ENCODE results near the gene SESN2.

The SESN2 gene

GRCh38 chr1:28282426-28283407 lies 23.4 kb downstream of the SESN2 start:
- no peak for DNase-seq (ENCODE audit: low read depth)

GRCh38 chr1:28286111-28286510 lies 26.8 kb downstream of the SESN2 start:
- DNase-seq (ENCODE audit: low read depth), result no peak

GRCh38 chr1:28288487-28288886 lies 29.2 kb downstream of the SESN2 start:
- no peak for DNase-seq (ENCODE audit: low read depth)

- DNase-seq (ENCODE audit: low read depth), result no peak
Observed at GRCh38 chr1:28290851-28291250, 31.5 kb downstream of the SESN2 start.

GRCh38 chr1:28291711-28292110 lies 32.4 kb downstream of the SESN2 start:
- no peak for DNase-seq (ENCODE audit: low read depth)

GRCh38 chr1:28295936-28296335 lies 36.6 kb downstream of the SESN2 start:
- DNase-seq (ENCODE audit: low read depth), result no peak

GRCh38 chr1:28296401-28297261 lies 37.3 kb downstream of the SESN2 start:
- no peak for DNase-seq (ENCODE audit: low read depth)

GRCh38 chr1:28297826-28298225 lies 38.5 kb downstream of the SESN2 start:
- no peak for DNase-seq (ENCODE audit: low read depth)

GRCh38 chr1:28298438-28298837 lies 39.1 kb downstream of the SESN2 start:
- DNase-seq (ENCODE audit: low read depth), result no peak

GRCh38 chr1:28301368-28302174 lies 42.3 kb downstream of the SESN2 start:
- no peak for DNase-seq (ENCODE audit: low read depth)

GRCh38 chr1:28302247-28302646 lies 42.9 kb downstream of the SESN2 start:
- no peak for DNase-seq (ENCODE audit: low read depth)

GRCh38 chr1:28306301-28306949 lies 47.1 kb downstream of the SESN2 start:
- no peak for DNase-seq (ENCODE audit: low read depth)

- no peak for DNase-seq (ENCODE audit: low read depth)
Observed at GRCh38 chr1:28308750-28309149, 49.4 kb downstream of the SESN2 start.

- DNase-seq (ENCODE audit: low read depth), result no peak
Observed at GRCh38 chr1:28309702-28310101, 50.4 kb downstream of the SESN2 start.

- DNase-seq (ENCODE audit: low read depth), result no peak
Observed at GRCh38 chr1:28313702-28314546, 54.6 kb downstream of the SESN2 start.

- no peak for DNase-seq (ENCODE audit: low read depth)
Observed at GRCh38 chr1:28314547-28314941, 55.2 kb downstream of the SESN2 start.

- DNase-seq (ENCODE audit: low read depth), result no peak
Observed at GRCh38 chr1:28317014-28317413, 57.7 kb downstream of the SESN2 start.

GRCh38 chr1:28322194-28322593 lies 62.9 kb downstream of the SESN2 start:
- no peak for DNase-seq (ENCODE audit: low read depth)

- DNase-seq (ENCODE audit: low read depth), result no peak
Observed at GRCh38 chr1:28323720-28324119, 64.4 kb downstream of the SESN2 start.

GRCh38 chr1:28326515-28326914 lies 67.2 kb downstream of the SESN2 start:
- no peak for DNase-seq (ENCODE audit: low read depth)

GRCh38 chr1:28326984-28327383 lies 67.7 kb downstream of the SESN2 start:
- DNase-seq (ENCODE audit: low read depth), result no peak

Measured in activated gamma-delta T cell treated with anti-CD3 and anti-CD28 coated beads, Interleukin-2, amount 50 U/mL, for 16 hours (primary cell).